HEK293T (cell line): ENCODE data around the gene AGAP1.

ENCODE experiments used
- CTCF ChIA-PET: fragments of 350-600 bp; formaldehyde crosslinking; extraction: SDS; loops from one replicate; lab custom pipeline; 2021; ENCODE audit warnings: antibody characterized with exemption, inconsistent platforms; lab: Yijun Ruan, JAX
- POLR2A ChIA-PET: fragments of 350-600 bp; formaldehyde crosslinking; extraction: SDS; loops from one replicate; lab custom pipeline; 2020; ENCODE audit warnings: antibody characterized with exemption, inconsistent platforms; lab: Yijun Ruan, JAX
- DNase-seq: peaks from one replicate; pipeline ENCODE4 v3.0.0; 2012; ENCODE audit warnings: mixed read lengths; ENCODE audit errors: extremely low spot score
- ARNT ChIP-seq: fragments of 450-650 bp; IDR thresholded peaks from 2 replicates; pipeline ENCODE4 v1.6.1; 2017; ENCODE audit warnings: mild to moderate bottlenecking
- BHLHE40 ChIP-seq: fragments of 450-650 bp; IDR thresholded peaks from 2 replicates; pipeline ENCODE4 v1.6.1; 2016; ENCODE audit warnings: mild to moderate bottlenecking, moderate library complexity, borderline replicate concordance
- CTBP1 ChIP-seq: fragments of 450-650 bp; IDR thresholded peaks from 2 replicates; pipeline ENCODE4 v1.6.1; 2016; ENCODE audit warnings: borderline replicate concordance
- ELF4 ChIP-seq: fragments of 450-650 bp; IDR thresholded peaks from 2 replicates; pipeline ENCODE4 v1.6.1; 2017; ENCODE audit warnings: antibody characterized with exemption
- FOXA1 ChIP-seq: fragments of 450-650 bp; IDR thresholded peaks from 2 replicates; pipeline ENCODE4 v1.6.1; 2016; ENCODE audit warnings: mild to moderate bottlenecking
- FOXK2 ChIP-seq: fragments of 450-650 bp; IDR thresholded peaks from 2 replicates; pipeline ENCODE4 v1.6.1; 2016; ENCODE audit warnings: mild to moderate bottlenecking
- FOXM1 ChIP-seq: fragments of 450-650 bp; IDR thresholded peaks from 2 replicates; pipeline ENCODE4 v1.6.1; 2017; ENCODE audit warnings: mild to moderate bottlenecking, borderline replicate concordance
- HDGF ChIP-seq: fragments of 450-650 bp; IDR thresholded peaks from 2 replicates; pipeline ENCODE4 v1.6.1; 2017; ENCODE audit warnings: antibody characterized with exemption, borderline replicate concordance
- L3MBTL2 ChIP-seq: fragments of 450-650 bp; conservative IDR thresholded peaks from 2 replicates; pipeline ENCODE4 v1.6.1; 2016; ENCODE audit warnings: mild to moderate bottlenecking
- LEF1 ChIP-seq: fragments of 450-650 bp; IDR thresholded peaks from 2 replicates; pipeline ENCODE4 v1.6.1; 2017; ENCODE audit warnings: mild to moderate bottlenecking, borderline replicate concordance
- NFRKB ChIP-seq: fragments of 450-650 bp; IDR thresholded peaks from 2 replicates; pipeline ENCODE4 v1.6.1; 2016; ENCODE audit warnings: mild to moderate bottlenecking, moderate library complexity
- PKNOX1 ChIP-seq: fragments of 450-650 bp; IDR thresholded peaks from 2 replicates; pipeline ENCODE4 v1.6.1; 2016
- SP1 ChIP-seq: fragments of 450-650 bp; IDR thresholded peaks from 2 replicates; pipeline ENCODE4 v1.6.1; 2017
- SUZ12 ChIP-seq: fragments of 450-650 bp; IDR thresholded peaks from 2 replicates; pipeline ENCODE4 v1.6.1; 2016; ENCODE audit warnings: mild to moderate bottlenecking
- TARDBP ChIP-seq: fragments of 450-650 bp; IDR thresholded peaks from 2 replicates; pipeline ENCODE4 v1.6.1; 2016
- ZNF384 ChIP-seq: fragments of 450-650 bp; IDR thresholded peaks from 2 replicates; pipeline ENCODE4 v1.6.1; 2016

The AGAP1 gene

DNA sequence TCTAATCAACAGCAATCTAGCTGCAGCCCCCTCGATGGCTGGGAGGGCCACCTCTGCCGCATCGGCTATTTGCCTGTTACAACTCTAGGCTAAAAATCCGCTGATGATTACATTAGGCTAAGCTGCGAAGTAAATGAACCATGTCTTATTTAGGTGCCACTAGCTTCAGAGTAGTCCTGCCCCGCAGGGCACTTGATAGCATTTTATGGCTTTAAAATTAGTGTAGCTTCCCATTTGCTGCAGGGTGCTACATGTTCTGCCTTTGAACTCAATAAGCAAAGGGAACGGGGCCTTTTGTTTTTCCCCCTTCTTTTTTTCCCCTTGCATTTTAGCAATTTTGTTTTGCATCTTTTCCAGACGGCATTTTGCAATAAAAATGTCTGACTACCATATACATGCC, 404.1 kb downstream of the AGAP1 start:
- CTCF ChIA-PET = no interaction called here
- no peak for TF ChIP-seq HDGF
- no peak for TF ChIP-seq LEF1
- no peak for TF ChIP-seq SP1
- no peak for TF ChIP-seq L3MBTL2
- TF ChIP-seq FOXA1 = no peak
- TF ChIP-seq PKNOX1 = no peak
- TF ChIP-seq ARNT = no peak
- TF ChIP-seq ELF4 = no peak
- TF ChIP-seq FOXK2 = no peak
- TF ChIP-seq ZNF384 = no peak
- no peak for DNase-seq
- POLR2A ChIA-PET = no interaction called here

GRCh38 chr2:235898766-235899165, 404.9 kb downstream of the AGAP1 start:
- DNase-seq = no peak
- CTCF ChIA-PET = no interaction called here
- POLR2A ChIA-PET = no interaction called here
- no peak for TF ChIP-seq ELF4
- no peak for TF ChIP-seq ZNF384
- TF ChIP-seq L3MBTL2 = no peak
- TF ChIP-seq SUZ12 = no peak
- TF ChIP-seq FOXM1 = no peak
- no peak for TF ChIP-seq BHLHE40
- no peak for TF ChIP-seq NFRKB
- TF ChIP-seq HDGF = no peak

DNA sequence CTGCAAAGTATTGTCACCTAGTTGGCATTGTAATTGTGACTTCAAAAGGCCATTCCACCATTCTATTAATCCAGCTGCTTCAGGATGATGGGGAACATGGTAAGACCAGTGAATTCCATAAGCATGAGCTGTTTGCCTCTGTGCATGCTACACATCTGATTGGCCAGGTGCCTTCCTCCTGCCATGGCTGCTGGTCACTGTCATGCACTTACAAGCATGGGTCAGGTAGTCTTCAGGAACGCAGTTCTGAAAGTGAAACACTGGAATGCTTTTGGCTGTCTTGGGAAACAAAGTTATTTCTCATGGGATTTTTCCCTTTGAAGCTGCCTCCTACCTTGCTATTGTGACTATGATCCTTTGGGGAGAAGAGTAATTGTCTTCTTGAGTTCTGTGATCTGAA, 406.8 kb downstream of the AGAP1 start:
- no peak for TF ChIP-seq CTBP1
- TF ChIP-seq FOXM1 = no peak
- no peak for TF ChIP-seq SUZ12
- no peak for TF ChIP-seq FOXK2
- no peak for TF ChIP-seq BHLHE40
- no peak for TF ChIP-seq ZNF384
- no peak for TF ChIP-seq L3MBTL2
- TF ChIP-seq SP1 = no peak
- no peak for TF ChIP-seq HDGF
- no peak for TF ChIP-seq ELF4
- no peak for TF ChIP-seq FOXA1
- TF ChIP-seq NFRKB = no peak
- TF ChIP-seq LEF1 = no peak

GRCh38 chr2:235901243-235901642, 407.4 kb downstream of the AGAP1 start:
- POLR2A ChIA-PET = no interaction called here
- TF ChIP-seq SP1 = no peak
- no peak for TF ChIP-seq ZNF384
- TF ChIP-seq ELF4 = no peak
- TF ChIP-seq FOXK2 = no peak
- no peak for TF ChIP-seq BHLHE40
- no peak for TF ChIP-seq PKNOX1
- no peak for TF ChIP-seq HDGF
- no peak for TF ChIP-seq ARNT
- CTCF ChIA-PET = no interaction called here
- DNase-seq = no peak

More for the DNA sequence above, 406.8 kb downstream of the AGAP1 start:
- ChIA-PET POLR2A (no interaction called here), CTCF (interaction anchor here (0.6 kb wide), 1 partner anchor 730 kb away, joined by 3 read pairs; no protein-coding TSS in a partner anchor)
- DNase-seq = no peak

- DNase-seq = no peak
- ChIA-PET CTCF (no interaction called here), POLR2A (no interaction called here)
- TF ChIP-seq LEF1 = no peak
- no peak for TF ChIP-seq NFRKB
- no peak for TF ChIP-seq SP1
- TF ChIP-seq ELF4 = no peak
- TF ChIP-seq BHLHE40 = no peak
- TF ChIP-seq ARNT = no peak
- TF ChIP-seq PKNOX1 = no peak
- TF ChIP-seq FOXA1 = no peak
These were observed 410.1 kb downstream of the AGAP1 start for GRCh38 chr2:235903782-235904584.

GRCh38 chr2:235904585-235904931, 410.7 kb downstream of the AGAP1 start:
- no peak for DNase-seq
- CTCF ChIA-PET = no interaction called here
- TF ChIP-seq FOXM1 (no peak), SUZ12 (no peak), ELF4 (no peak), TARDBP (no peak), FOXK2 (no peak), HDGF (no peak)
- POLR2A ChIA-PET = no interaction called here
